BJ (cell line): ENCODE results near the gene AMMECR1. TPM values are rescaled to one million over a fixed set of nuclear protein-coding genes. Genes with fewer than 3 reads are reported as not detected.

Experiments used
- CTCF ChIA-PET: fragments of 350-600 bp; formaldehyde crosslinking; extraction: SDS; loops from one replicate; lab custom pipeline; 2021; ENCODE audit warnings: antibody characterized with exemption, inconsistent platforms; lab: Yijun Ruan, JAX
- POLR2A ChIA-PET: fragments of 300-600 bp; sonication (Branson Sonifier 250); formaldehyde crosslinking; extraction: SDS; loops from one replicate; lab custom pipeline; 2021; ENCODE audit warnings: antibody characterized with exemption; lab: Charles Lee
- DNase-seq: peaks from one replicate; pipeline ENCODE4 v3.0.0-alpha.2; 2011; ENCODE audit warnings: low read depth
- H3K27me3 ChIP-seq: 2 replicates; pipeline ENCODE4 v1.6.0; 2011; ENCODE audit warnings: low read length; ENCODE audit not compliant: control insufficient read depth, insufficient read depth
- H3K36me3 ChIP-seq: 2 replicates; pipeline ENCODE4 v1.5.1; 2011; ENCODE audit warnings: low read length; ENCODE audit not compliant: control insufficient read depth, insufficient read depth
- H3K4me3 ChIP-seq: 2 replicates; pipeline ENCODE4 v1.5.1; 2011; ENCODE audit warnings: low read depth, mild to moderate bottlenecking, control low read depth, low read length
- polyA plus RNA-seq: library from polyadenylated mRNA; depleted of rRNA; stranded (reverse); fragments of >200 nt; gene quantifications from 2 replicates; pipeline ENCODE4 v1.2.3, GENCODE V29; 2011
- TF ChIP-seq, protein P1 (sequence below): IDR thresholded peaks from 2 replicates; pipeline ENCODE4 v1.5.1; 2011; ENCODE audit warnings: low read depth, mild to moderate bottlenecking, control low read depth, inconsistent platforms, low read length, moderate library complexity; ENCODE audit not compliant: insufficient read depth

The AMMECR1 gene
- polyA plus RNA-seq, 1 experiment: 7.3 TPM

- no peaks in the 10 kb centered on the region for H3K36me3 ChIP-seq
- ChIA-PET CTCF (no interaction called here), POLR2A (no interaction called here)
- DNase-seq: no peak
- TF ChIP-seq, protein P1, sequence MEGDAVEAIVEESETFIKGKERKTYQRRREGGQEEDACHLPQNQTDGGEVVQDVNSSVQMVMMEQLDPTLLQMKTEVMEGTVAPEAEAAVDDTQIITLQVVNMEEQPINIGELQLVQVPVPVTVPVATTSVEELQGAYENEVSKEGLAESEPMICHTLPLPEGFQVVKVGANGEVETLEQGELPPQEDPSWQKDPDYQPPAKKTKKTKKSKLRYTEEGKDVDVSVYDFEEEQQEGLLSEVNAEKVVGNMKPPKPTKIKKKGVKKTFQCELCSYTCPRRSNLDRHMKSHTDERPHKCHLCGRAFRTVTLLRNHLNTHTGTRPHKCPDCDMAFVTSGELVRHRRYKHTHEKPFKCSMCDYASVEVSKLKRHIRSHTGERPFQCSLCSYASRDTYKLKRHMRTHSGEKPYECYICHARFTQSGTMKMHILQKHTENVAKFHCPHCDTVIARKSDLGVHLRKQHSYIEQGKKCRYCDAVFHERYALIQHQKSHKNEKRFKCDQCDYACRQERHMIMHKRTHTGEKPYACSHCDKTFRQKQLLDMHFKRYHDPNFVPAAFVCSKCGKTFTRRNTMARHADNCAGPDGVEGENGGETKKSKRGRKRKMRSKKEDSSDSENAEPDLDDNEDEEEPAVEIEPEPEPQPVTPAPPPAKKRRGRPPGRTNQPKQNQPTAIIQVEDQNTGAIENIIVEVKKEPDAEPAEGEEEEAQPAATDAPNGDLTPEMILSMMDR: no peak
- no peak overlapping the region for H3K4me3 ChIP-seq
- no peaks in the 10 kb centered on the region for H3K27me3 ChIP-seq
Measured at GRCh38 chrX:110287605-110288004, 30.3 kb downstream of the AMMECR1 start.

GRCh38 chrX:110286106-110286505, 31.8 kb downstream of the AMMECR1 start:
- Histone ChIP-seq H3K36me3 (no peaks in the 10 kb centered on the region), H3K4me3 (no peak overlapping the region), H3K27me3 (no peaks in the 10 kb centered on the region)
- TF ChIP-seq, protein P1: no peak
- ChIA-PET POLR2A (no interaction called here), CTCF (no interaction called here)
- DNase-seq: peak; percentile 59

DNA sequence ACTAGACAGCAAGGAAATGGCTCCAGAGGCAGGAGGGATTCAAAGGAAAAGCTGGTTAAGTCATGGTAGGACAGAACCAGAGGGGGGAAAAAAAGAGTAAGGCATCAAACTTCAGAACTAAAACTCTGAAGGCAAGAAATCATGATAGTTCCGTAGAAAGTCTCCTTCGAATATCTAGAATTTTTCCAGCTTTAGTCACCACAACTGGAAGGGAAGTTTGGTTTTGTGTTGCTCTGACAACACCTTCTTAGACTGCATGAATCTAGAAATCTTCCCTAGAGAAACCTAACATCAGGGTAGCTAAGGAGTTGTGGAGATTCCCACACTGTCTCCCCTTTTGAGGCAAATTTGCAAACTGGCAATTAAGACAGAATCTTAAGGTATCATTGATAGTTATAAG, 33.7 kb downstream of the AMMECR1 start:
- TF ChIP-seq, protein P1: no peak
- Histone ChIP-seq H3K36me3 (no peaks in the 10 kb centered on the region), H3K4me3 (no peak overlapping the region), H3K27me3 (no peaks in the 10 kb centered on the region)
- POLR2A ChIA-PET: no interaction called here
- CTCF ChIA-PET: interaction anchor here (0.8 to 1.6 kb wide), 4 partner anchors 27 to 124 kb away, joined by 3 to 4 read pairs (median 4); no protein-coding TSS in a partner anchor
- peak; percentile 73 for DNase-seq

- TF ChIP-seq, protein P1: no peak
- CTCF ChIA-PET: interaction anchor here (1.4 kb wide), 1 partner anchor 122 kb away, joined by 5 read pairs; no protein-coding TSS in a partner anchor
Measured at GRCh38 chrX:110282922-110283321, 35.0 kb downstream of the AMMECR1 start.

DNA sequence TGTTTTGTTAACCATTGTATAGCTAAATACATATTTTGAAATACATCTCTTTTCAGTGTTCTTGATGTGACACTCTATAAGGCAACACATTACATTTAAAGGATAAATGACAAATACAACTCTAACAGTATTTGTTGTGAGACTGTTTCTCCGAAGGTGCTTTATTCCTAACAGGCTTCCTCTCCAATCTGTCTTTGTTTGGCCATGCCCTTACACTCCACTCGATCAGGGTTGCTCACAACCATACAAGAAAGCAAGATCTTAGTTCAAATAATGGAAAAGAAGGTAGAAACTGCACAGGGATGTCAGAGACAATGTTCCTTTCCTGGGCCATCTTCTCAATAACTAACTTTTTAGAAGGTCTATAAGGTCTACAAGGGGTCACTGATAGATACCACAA, 36.5 kb downstream of the AMMECR1 start:
- no peaks in the 10 kb centered on the region for H3K36me3 ChIP-seq
- DNase-seq: no peak
- no peak overlapping the region for H3K4me3 ChIP-seq
- CTCF ChIA-PET: interaction anchor here (1.4 kb wide), 1 partner anchor 121 kb away, joined by 5 read pairs; no protein-coding TSS in a partner anchor
- POLR2A ChIA-PET: no interaction called here
- no peaks in the 10 kb centered on the region for H3K27me3 ChIP-seq
- TF ChIP-seq, protein P1: no peak

More at GRCh38 chrX:110282922-110283321, 35.0 kb downstream of the AMMECR1 start:
- Histone ChIP-seq H3K27me3 (no peaks in the 10 kb centered on the region), H3K36me3 (no peaks in the 10 kb centered on the region), H3K4me3 (no peak overlapping the region)
- no peak for DNase-seq
- POLR2A ChIA-PET: no interaction called here
